ENCODE data around the gene NFIA.

DNA sequence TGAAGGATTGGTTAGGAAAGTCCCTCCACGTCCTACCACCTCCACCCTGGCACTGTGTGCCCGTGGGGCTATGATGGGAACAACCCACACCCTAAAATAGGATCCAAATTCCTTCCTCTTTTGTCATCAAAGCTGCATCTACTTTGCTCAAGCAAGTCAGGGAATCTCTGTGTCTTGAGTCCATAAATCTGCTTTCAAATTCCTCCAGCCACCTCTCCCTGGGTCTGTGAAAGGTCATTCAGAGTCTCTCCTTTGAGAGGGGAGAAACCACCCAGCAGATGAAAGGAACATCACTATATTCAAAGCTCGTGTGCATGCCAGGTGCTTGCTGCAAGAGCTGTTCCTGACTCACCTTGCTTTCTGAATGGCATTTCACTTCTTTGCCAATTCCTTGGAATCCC is 399.0 kb downstream of the NFIA start:
- TF ChIP-seq, protein P1, sequence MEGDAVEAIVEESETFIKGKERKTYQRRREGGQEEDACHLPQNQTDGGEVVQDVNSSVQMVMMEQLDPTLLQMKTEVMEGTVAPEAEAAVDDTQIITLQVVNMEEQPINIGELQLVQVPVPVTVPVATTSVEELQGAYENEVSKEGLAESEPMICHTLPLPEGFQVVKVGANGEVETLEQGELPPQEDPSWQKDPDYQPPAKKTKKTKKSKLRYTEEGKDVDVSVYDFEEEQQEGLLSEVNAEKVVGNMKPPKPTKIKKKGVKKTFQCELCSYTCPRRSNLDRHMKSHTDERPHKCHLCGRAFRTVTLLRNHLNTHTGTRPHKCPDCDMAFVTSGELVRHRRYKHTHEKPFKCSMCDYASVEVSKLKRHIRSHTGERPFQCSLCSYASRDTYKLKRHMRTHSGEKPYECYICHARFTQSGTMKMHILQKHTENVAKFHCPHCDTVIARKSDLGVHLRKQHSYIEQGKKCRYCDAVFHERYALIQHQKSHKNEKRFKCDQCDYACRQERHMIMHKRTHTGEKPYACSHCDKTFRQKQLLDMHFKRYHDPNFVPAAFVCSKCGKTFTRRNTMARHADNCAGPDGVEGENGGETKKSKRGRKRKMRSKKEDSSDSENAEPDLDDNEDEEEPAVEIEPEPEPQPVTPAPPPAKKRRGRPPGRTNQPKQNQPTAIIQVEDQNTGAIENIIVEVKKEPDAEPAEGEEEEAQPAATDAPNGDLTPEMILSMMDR (IDR thresholded peaks at IDR 0.05; ENCODE audit: low read length) = no peak
- no peak for TF ChIP-seq EZH2 (optimal IDR thresholded peaks at IDR 0.05; ENCODE audit: low read depth, low read length)
